Testis (tissue), 2 donors: ENCODE results near the gene DNAAF8.

ENCODE experiments used
- POLR2A ChIP-seq: fragments of 450-650 bp; IDR thresholded peaks from one replicate; pipeline ENCODE4 v1.6.1; 2017; ENCODE audit warnings: antibody characterized with exemption, mild to moderate bottlenecking, moderate library complexity
- TF ChIP-seq, protein P1 (sequence below), 3 experiments: fragments of 450-650 bp in 2 of 3; fragments of 200-600 bp in 1 of 3; sonication (generic) in 1 of 3; IDR thresholded peaks; one replicate each; pipeline ENCODE4 v1.5.1; 2016 to 2019; ENCODE audit warnings: antibody characterized with exemption in 3 of 3, mild to moderate bottlenecking in 2 of 3, moderate library complexity in 1 of 3

GRCh38 chr16:4703906-4704305, 30.4 kb upstream of the DNAAF8 start:
- no peak for TF ChIP-seq POLR2A
- TF ChIP-seq, protein P1, sequence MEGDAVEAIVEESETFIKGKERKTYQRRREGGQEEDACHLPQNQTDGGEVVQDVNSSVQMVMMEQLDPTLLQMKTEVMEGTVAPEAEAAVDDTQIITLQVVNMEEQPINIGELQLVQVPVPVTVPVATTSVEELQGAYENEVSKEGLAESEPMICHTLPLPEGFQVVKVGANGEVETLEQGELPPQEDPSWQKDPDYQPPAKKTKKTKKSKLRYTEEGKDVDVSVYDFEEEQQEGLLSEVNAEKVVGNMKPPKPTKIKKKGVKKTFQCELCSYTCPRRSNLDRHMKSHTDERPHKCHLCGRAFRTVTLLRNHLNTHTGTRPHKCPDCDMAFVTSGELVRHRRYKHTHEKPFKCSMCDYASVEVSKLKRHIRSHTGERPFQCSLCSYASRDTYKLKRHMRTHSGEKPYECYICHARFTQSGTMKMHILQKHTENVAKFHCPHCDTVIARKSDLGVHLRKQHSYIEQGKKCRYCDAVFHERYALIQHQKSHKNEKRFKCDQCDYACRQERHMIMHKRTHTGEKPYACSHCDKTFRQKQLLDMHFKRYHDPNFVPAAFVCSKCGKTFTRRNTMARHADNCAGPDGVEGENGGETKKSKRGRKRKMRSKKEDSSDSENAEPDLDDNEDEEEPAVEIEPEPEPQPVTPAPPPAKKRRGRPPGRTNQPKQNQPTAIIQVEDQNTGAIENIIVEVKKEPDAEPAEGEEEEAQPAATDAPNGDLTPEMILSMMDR (IDR thresholded peaks at IDR 0.05), result no peak
